GM21576 (cell line): ENCODE results near the gene SSU72.
"Not testable (repeated sequence)": the region's sequence is repeated elsewhere in the genome, so short reads cannot be mapped to it uniquely, and the experiment has no call there.

Source experiments
- ATAC-seq: cut with Tn5 transposase; IDR thresholded peaks from one replicate; pipeline ENCODE4 v1.9.1; 2021; ENCODE audit warnings: mild to moderate bottlenecking, moderate library complexity; ENCODE audit not compliant: unreplicated experiment

Gene SSU72

DNA sequence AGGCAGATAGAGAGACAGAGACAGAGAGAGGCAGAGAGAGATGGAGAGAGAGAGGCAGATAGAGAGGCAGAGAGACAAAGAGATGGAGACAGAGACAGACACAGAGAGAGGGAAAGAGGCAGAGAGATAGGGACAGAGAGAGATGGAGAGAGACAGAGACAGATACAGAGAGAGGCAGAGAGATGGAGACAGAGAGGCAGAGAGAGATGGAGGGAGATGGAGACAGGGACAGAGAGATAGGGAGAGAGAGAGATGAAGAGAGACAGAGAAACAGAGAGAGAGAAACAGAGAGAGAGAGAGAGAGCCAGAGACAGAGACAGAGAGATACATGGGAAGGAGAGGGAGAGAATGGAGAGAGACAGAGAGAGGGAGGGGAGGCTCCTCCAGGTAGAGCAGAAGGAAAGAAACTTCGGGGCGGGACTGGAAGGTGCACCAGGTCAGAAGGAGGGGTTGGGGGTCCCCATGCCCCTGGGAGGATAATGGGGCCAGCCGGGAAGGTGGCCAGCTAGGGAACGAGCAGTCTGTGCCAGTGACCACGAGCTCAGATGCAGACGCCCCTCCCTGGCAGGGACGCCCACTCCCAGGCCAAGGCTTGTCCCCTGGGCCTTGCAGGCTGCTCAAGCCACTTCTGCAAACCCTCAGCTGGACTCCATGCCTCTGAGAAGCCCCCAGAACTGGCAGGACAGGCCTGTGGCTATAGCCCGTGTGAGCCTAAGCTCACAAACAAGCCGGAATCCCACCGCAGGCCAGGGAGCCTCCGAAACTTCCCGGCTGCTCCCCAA is 22.0 kb upstream of the SSU72 start:
- no peak for ATAC-seq

DNA sequence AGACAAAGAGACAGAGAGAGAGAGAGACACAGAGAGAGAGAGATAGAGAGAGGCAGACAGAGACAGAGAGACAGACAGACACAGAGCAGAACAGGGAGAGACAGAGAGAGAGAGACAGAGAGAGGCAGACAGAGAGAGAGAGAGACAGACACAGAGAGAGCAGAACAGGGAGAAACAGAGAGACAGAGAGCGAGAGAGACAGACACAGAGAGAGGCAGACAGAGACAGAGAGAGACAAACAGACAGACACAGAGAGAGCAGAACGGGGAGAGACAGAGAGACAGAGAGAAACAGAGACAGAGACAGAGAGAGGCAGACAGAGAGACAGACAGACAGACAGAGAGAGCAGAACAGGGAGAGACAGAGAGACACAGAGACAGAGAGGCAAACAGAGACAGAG is 20.7 kb upstream of the SSU72 start:
- not testable (repeated sequence) for ATAC-seq

DNA sequence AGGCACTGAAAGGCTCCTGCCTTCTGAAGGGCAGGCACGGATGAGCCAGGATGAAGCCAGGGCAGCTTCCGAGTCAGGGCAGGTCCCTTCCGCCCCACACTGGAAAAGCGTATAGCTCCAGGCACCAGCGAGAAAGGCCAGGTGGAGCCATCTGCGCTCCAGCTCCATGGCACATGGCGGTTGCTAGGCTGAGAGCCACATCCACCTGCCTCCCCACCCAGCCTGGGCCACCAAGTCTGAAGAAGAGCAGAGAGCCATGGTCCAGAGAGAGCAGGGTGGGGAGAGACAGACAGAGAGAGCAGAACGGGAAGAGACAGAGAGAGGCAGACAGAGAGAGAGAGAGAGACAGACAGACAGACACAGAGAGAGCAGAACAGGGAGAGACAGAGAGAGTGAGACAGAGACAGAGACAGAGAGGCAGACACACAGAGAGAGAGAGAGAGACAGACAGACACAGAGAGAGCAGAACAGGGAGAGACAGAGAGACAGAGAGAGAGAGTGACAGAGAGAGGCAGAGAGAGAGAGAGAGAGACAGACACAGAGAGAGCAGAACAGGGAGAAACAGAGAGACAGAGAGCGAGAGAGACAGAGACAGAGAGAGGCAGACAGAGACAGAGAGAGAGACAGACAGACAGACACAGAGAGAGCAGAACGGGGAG is 20.1 kb upstream of the SSU72 start:
- ATAC-seq: no peak

DNA sequence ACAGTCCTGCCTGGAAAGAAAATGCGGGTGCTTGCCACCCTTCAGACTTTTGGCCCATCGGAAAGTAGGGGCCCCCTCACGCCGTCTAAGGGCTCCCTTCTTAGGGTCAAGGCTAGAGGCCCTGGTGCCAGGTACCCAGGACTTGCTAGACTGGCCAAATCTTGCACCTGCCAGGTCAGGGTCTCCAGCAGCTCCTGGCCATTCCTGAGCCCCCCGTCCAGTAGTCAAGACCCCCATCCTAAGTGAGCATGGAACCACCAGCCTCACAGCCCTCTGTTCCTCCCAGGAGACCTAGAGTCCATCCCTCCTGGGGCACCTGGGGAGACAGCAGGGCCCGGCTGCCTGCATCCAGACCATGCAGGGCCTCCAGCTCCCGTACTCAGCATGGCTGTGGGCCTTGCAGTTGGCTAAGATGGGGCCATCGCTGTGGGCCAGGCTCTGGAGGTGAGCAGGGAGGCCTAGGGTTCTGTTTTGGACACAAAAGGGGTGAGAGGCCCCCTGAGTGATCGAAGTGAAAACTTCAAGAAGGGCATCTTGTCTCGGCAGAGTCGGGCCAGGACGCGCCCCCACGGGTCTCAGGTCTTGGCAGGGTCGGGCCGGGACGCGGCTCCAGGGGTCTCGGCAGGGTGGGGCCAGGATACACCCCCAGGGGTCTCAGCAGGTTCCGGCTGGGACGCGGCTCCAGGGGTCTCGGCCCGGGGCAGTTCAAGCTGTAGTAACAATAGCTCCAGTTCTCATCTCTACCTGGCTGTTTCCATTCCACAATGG is 19.4 kb upstream of the SSU72 start:
- ATAC-seq: no peak

DNA sequence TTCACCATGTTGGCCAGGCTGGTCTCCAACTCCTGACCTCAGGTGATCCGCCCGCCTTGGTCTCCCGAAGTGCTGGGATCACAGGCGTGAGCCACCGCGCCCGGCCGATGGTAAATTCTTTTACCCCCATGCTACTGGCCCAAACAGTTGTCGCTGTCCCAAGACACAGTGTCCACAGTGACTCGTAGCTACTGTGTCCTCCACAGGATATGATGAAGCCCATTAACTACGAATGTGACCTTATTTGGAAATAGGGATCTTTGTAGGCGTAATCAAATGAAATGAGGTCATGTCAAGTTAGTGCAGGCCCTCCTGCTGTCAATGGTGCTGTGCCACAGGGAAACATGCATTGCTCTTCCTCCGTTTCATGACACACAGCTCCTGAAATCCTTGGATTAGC is 16.8 kb upstream of the SSU72 start:
- ATAC-seq: no peak

DNA sequence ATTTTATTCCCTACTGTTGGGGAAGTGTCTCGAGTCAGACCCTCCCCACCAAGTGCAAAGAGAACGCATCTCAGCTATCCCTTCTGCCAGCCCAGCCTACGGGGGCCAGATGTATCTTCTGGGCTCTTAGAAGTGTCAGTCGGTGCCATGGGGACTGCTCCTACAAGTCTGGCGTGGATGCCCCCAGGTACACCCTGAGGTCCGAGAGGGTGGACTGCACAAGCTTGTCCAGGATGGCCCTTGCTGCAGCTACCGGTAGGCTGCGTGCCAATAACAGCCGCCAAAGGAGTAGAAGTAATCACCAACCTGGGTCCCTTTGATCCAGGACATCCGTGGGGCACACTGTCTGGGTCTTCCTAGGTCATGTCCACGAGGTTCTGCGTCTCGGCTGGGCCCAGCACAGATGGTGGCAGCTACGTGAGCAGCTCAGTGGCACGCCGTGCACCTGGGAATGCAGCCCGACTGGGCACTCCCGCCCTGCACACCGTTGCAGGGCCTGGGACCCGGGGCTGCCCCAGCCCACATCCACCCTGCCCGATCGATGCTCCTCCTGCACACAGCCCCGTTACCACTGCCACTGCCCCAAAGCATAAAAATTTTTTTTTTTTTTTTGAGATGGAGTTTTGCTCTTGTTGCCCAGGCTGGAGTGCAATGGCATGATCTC is 8.8 kb upstream of the SSU72 start:
- ATAC-seq: no peak

DNA sequence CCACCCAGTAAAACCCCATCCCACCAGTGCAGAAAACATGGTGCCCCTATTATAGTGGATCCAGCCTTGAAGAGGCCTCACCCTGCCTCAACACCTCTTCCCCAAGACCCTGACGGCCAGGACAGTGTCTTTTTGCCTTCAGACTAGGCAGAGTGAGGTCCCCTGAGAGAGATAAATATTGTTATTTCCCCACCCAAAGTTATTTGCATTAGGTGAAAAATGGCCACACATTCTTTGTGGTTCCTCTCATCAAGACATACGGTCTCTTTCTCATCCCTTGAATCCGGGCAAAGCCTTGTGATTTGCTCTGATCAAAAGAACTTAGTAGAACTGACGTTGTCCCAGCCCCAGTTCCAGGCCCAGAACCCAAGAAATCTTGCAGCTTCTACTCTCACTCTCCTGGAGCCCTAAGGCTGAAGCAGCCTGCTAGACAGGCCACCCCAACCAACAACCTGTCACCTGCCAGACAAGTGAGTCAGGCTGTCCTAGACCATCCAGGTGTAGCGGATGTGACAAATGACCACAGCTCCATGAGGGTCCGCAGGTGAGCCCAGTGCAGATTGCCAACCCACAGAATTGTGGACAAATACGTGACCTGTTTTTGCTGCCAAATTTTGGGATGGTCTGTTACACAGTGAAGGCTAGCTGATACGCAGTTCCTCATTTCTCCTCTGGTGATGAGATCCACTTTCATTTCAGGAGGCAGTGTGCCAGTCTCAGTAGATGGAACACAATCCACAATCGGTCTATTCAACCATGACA is 8.1 kb upstream of the SSU72 start:
- ATAC-seq: no peak

DNA sequence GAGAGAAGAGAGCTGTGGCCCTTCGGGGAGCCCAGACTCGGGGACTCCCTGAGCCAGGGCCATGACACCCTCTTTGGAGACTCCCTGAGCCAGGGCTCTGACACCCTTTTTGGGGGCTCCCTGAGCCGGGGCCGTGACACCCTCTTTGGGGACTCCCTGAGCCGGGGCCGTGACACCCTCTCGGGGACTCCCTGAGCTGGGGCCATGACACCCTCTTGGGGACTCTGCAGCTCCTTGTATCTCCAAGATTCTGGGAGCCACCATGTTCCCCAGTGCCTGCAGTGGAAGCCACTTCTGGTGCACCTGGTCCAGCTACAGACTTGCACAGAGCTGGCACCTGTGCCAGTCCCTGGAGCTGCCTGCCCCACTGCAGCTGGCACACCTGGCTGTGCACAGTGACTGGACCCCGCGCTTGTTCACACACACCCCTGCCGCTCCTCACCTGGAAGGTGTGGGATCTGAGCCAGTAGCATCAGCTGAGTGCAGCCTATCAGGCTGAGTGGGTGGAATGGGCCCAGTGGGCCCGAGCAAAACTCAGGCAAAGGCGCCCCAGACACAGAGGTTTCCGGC is 3.8 kb upstream of the SSU72 start:
- no peak for ATAC-seq

DNA sequence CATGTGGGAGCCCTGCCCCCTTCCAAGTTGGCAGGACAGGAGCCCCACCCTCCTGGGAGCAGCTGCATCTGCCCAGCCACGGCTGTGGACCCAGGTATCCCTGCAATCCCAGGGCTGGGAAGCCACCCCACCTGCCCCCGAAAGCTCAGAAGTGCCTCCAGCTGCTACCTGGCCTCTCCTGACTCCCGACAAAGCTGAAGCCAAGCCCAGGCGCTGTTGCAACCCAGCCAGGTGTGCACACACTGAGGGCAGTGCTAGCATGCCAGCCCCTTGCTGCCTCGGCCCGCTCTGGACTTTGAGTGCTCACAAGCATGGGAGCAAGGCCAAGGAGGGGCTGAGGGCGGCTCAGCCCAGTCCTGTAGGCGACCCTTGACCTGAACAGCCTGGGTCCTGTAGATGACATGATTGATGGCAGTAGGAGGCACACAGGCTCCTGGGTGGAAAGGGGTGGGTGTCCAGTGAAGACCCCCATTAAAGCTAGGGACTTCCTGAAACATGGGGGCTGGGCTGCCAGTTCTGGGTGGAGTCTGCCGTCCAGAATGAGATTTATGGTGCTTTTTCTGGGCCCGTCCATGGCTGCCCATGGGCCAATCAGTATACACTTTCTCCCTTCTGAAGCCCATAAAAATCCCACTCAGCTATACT is 2.8 kb upstream of the SSU72 start:
- no peak for ATAC-seq

DNA sequence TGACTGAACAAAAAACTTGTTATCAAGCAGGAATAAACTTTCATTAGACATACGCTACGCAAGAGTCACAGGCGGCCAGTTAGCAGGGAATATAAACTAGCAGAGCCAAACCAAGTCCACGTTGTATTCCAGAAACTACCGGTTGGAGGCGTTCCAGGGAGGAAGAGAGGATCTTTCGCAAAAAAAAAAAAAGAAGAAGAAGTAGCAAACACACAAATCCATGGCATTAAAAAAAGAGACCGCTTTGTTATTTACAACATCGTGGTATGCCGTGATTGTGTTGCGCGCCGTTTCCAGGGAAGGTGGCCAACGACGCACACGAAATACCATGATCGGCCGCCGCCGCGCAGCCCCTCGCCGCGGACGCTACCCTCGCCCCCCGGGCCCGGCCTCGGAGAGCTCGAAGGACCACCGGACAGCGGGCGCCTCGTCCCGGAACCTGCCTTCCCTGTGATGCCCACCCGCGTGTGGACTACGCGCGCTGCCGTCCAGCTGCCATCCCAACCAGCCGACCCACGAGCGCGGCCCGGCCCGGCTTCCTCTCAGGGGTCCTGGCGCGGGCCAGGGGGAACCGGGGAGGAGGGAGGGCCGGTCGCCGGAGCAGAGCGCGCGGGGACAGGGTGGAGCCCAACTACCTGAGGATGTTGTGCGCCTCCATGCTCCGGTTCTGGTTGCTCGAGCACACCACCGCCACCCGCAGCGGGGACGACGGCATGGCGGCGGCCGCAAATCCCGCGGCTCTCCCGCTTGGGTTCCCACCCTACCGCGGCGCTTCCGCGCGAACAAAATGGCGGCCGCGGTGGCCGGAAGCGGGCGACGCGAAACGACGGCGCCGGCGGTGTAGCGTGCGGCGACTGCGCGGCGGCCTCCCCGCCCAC is 581 bp downstream of the SSU72 start:
- ATAC-seq: peak; percentile 58

DNA sequence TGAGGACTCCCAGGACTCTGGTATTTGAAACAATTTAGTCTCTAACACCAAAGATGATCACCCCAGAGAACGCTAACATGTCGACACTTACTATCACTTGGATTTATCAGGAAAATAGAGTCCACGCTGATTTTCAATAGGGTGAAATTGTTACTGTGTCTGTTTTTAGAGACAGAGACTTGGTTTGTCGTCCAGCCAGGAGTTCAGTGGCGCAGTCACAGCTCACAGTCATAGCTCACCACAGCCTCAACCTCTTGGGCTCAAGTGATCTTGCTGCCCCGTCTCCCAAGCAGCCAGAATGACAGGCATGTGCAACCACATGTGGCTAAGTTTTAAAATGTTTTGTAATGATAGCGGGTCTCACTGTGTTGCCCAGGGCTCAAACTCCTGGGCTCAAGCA is 5.3 kb downstream of the SSU72 start:
- ATAC-seq: no peak

DNA sequence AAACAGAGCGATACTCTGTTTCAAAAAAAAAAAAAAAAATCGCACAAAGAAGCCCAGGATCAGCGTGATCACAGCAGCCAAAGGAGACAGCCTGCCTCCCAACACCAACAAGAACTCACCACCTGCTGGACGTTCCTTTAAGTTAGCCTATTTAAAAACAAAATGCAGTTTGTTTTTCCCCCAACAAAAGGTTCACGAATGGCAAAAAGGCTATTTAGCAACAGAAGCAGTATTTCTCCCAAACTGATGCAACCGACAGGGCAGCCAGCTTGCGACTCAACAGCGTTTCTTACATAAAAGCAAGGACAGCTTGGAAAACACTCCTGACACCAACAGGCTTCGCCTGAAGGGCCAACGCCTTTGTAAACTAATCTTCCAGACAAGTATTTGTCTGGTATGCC is 6.8 kb downstream of the SSU72 start:
- no peak for ATAC-seq

DNA sequence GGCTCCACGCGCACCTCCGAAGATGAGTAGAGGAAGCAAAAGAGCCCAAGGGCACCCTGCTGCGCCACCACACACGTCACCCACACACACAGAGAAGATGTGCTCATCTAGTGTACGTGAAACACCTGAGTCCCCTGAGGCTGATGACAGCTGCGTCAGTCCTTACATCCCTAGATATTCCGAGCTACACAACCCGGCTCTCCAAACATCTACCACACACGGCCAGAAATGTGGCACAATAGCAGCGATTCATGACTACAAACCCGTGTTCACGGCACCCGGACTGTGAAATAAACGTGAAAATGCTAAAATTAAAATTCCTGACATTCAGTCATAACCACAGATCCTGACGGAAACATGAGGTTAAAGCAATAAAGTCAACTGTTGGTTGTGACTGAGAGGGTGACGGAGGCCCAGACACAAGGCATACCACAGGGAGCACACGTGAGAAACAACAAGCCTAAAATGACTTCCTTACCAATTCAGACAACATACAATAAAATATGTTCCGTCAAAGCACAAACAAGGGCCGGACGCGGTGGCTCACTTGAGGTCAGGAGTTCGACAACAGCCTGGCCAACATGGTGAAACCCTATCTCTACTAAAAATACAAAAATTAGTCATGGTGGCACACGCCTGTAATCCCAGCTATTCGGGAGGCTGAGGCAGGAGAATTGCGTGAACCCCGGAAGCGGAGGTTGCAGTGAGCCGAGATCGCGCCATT is 7.3 kb downstream of the SSU72 start:
- ATAC-seq: no peak

DNA sequence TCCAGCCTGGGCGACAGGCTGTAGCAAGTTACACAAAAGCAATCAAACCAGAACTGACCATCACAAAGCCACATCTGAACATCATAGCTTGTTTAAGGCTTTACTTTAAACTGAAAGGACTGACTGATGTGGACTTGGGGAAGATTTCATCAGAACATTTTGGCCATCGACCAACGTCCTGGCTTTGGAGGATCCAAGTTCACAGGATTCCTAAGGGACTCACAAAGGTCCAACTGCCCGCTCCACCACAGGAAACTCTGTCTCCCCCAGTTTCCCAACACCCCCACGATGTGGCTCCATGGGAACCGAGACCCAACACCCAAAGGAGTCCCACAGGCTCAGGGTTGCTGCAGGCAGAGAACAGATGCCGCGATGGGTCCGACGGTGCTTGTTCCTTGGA is 9.3 kb downstream of the SSU72 start:
- no peak for ATAC-seq

DNA sequence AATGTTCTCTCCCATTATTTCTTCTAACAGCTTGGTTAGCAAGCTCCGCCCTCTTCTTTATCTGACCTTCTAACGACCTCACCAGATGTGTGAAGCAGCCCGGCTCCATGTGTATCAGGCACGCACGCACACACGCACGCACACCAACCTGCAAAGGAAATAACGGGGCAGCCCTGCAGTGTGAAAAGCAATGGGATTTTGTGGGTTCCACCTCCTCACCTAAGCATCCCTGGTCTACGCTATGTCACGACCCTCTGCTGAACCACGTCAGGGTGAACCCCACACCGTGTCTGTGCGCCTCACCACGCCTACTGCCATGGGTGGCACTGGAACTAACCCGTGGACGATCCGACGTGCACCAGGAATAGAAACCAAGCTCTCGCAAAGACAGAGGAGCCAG is 10.4 kb downstream of the SSU72 start:
- no peak for ATAC-seq

DNA sequence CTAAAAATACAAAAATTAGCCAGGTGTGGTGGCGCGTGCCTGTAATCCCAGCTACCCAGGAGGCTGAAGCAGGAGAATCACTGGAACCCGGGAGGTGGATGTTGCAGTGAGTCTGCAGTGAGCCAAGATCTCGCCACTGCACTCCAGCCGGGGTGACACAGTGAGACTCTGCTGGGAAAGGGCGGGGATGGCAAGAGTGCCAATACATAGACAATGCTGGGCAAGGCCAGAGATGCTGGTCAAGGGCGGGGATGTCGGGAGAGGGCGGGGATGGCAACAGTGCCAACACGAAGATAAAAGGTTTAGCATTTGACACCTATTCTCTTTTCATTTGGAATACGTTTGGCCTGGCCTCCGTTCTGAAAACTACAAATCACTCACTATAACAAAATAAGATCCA is 11.0 kb downstream of the SSU72 start:
- no peak for ATAC-seq

DNA sequence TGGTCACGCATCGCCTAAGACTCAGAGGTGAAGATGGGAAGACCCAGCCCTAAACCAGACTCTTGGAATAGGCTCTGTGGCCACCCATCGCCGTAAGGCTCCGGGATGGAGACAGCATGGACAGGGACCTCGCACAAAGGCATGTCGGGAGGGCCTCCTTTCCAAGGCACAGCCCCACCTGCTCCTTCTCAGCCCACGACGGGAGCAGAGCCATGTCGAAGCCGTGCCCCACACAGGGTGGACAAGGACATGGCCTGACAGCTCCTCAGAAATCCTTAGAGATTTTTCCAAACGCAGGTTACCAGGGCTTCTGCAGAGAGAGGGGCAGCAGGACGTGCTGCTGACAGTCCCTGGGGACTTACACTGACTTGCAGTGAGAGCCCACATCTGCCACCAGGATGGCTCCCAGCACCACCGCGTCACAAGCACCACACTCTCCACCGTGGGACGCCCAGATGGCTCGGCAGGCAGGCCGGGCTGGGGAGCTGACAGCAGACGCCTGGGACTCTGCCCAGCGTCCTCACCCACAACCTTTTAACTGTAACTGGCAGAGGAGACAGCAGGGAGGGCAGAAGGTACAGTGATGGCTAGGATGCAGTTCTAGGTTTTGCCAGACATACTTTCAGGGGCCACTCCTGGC is 12.0 kb downstream of the SSU72 start:
- no peak for ATAC-seq
